ENCODE results near the gene DUSP10. TPM values are rescaled to one million over a fixed set of nuclear protein-coding genes. Genes with fewer than 3 reads are reported as not detected.

Gene DUSP10
- total RNA-seq, 2 experiments from 2014 or later, result 2.6 to 4.4 TPM

GRCh38 chr1:221699978-221700519, 41.8 kb downstream of the DUSP10 start:
- POLR2A ChIA-PET, result interaction anchor here (1.3 kb wide), 1 partner anchor 12 kb away, joined by 3 read pairs; no protein-coding TSS in a partner anchor
- no peak for DNase-seq (ENCODE audit: low spot score)
- Histone ChIP-seq H4K20me1 (ENCODE audit: insufficient read depth, low read length) (no peaks in the 10 kb centered on the region), H3K79me2 (ENCODE audit: insufficient read depth, low read depth, low read length) (no peaks in the 10 kb centered on the region), H3K4me2 (ENCODE audit: low read length) (no peak overlapping the region), H3K4me1 (ENCODE audit: insufficient read depth, low read length, poor library complexity, severe bottlenecking) (no peaks in the 10 kb centered on the region), H3K9me2 (ENCODE audit: insufficient read depth, low read length) (no peaks in the 10 kb centered on the region), H3K9me3 (ENCODE audit: low read length) (no peaks in the 10 kb centered on the region), H3K4me3 (ENCODE audit: low read depth, low read length, poor library complexity, severe bottlenecking) (no peak overlapping the region), H3K36me3 (ENCODE audit: insufficient read depth, low read length) (no peaks in the 10 kb centered on the region), H2AFZ (ENCODE audit: low read length) (no peak overlapping the region), H3K27ac (ENCODE audit: low read depth, low read length, poor library complexity, severe bottlenecking) (no peak overlapping the region)
- no TSS peak for BruUV-seq (replicated peaks)
- TF ChIP-seq EZH2phosphoT487 (IDR thresholded peaks at IDR 0.05; ENCODE audit: borderline replicate concordance, low read depth, low read length), result no peak
- TF ChIP-seq, protein P1, sequence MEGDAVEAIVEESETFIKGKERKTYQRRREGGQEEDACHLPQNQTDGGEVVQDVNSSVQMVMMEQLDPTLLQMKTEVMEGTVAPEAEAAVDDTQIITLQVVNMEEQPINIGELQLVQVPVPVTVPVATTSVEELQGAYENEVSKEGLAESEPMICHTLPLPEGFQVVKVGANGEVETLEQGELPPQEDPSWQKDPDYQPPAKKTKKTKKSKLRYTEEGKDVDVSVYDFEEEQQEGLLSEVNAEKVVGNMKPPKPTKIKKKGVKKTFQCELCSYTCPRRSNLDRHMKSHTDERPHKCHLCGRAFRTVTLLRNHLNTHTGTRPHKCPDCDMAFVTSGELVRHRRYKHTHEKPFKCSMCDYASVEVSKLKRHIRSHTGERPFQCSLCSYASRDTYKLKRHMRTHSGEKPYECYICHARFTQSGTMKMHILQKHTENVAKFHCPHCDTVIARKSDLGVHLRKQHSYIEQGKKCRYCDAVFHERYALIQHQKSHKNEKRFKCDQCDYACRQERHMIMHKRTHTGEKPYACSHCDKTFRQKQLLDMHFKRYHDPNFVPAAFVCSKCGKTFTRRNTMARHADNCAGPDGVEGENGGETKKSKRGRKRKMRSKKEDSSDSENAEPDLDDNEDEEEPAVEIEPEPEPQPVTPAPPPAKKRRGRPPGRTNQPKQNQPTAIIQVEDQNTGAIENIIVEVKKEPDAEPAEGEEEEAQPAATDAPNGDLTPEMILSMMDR (conservative IDR thresholded peaks at IDR 0.05; ENCODE audit: low read length), result no peak
- intact Hi-C loops (cut with micrococcal nuclease; ENCODE audit: unreplicated experiment), result no loop called here
- CTCF ChIA-PET (ENCODE audit: unreplicated experiment), result no interaction called here

- Histone ChIP-seq H3K36me3 (ENCODE audit: insufficient read depth, low read length) (no peaks in the 10 kb centered on the region), H3K4me2 (ENCODE audit: low read length) (no peak overlapping the region), H3K9me2 (ENCODE audit: insufficient read depth, low read length) (no peaks in the 10 kb centered on the region), H3K27ac (ENCODE audit: low read depth, low read length, poor library complexity, severe bottlenecking) (no peak overlapping the region), H4K20me1 (ENCODE audit: insufficient read depth, low read length) (no peaks in the 10 kb centered on the region), H3K4me3 (ENCODE audit: low read depth, low read length, poor library complexity, severe bottlenecking) (no peak overlapping the region), H3K9me3 (ENCODE audit: low read length) (no peaks in the 10 kb centered on the region), H3K79me2 (ENCODE audit: insufficient read depth, low read depth, low read length) (no peaks in the 10 kb centered on the region), H3K4me1 (ENCODE audit: insufficient read depth, low read length, poor library complexity, severe bottlenecking) (no peaks in the 10 kb centered on the region), H2AFZ (ENCODE audit: low read length) (no peak overlapping the region)
- no peak for TF ChIP-seq EZH2phosphoT487 (IDR thresholded peaks at IDR 0.05; ENCODE audit: borderline replicate concordance, low read depth, low read length)
- TF ChIP-seq, protein P1 (conservative IDR thresholded peaks at IDR 0.05; ENCODE audit: low read length), result no peak
- intact Hi-C loops (cut with micrococcal nuclease; ENCODE audit: unreplicated experiment), result no loop called here
- BruUV-seq (replicated peaks), result no TSS peak
- ChIA-PET POLR2A (interaction anchor here (1.2 to 1.3 kb wide), 2 partner anchors 9 to 13 kb away, joined by 3 read pairs; no protein-coding TSS in a partner anchor), CTCF (ENCODE audit: unreplicated experiment) (no interaction called here)
- no peak for DNase-seq (ENCODE audit: low spot score)
These were observed 42.3 kb downstream of the DUSP10 start for GRCh38 chr1:221699577-221699976.

- TF ChIP-seq EZH2phosphoT487 (IDR thresholded peaks at IDR 0.05; ENCODE audit: borderline replicate concordance, low read depth, low read length), result no peak
- TF ChIP-seq, protein P1 (conservative IDR thresholded peaks at IDR 0.05; ENCODE audit: low read length), result no peak
- intact Hi-C loops (cut with micrococcal nuclease; ENCODE audit: unreplicated experiment), result no loop called here
- no peaks in the 10 kb centered on the region for H3K79me2 ChIP-seq (ENCODE audit: insufficient read depth, low read depth, low read length)
- H3K9me3 ChIP-seq (ENCODE audit: low read length), result no peaks in the 10 kb centered on the region
- H3K27ac ChIP-seq (ENCODE audit: low read depth, low read length, poor library complexity, severe bottlenecking), result no peak overlapping the region
- DNase-seq (ENCODE audit: low spot score), result no peak
- no peaks in the 10 kb centered on the region for H3K36me3 ChIP-seq (ENCODE audit: insufficient read depth, low read length)
- ChIA-PET CTCF (ENCODE audit: unreplicated experiment) (no interaction called here), POLR2A (interaction anchor here (1.2 kb wide), 1 partner anchor 8 kb away, joined by 3 read pairs; no protein-coding TSS in a partner anchor)
- no TSS peak for BruUV-seq (replicated peaks)
- no peak overlapping the region for H3K4me3 ChIP-seq (ENCODE audit: low read depth, low read length, poor library complexity, severe bottlenecking)
- no peaks in the 10 kb centered on the region for H4K20me1 ChIP-seq (ENCODE audit: insufficient read depth, low read length)
- no peaks in the 10 kb centered on the region for H3K4me1 ChIP-seq (ENCODE audit: insufficient read depth, low read length, poor library complexity, severe bottlenecking)
- no peak overlapping the region for H3K4me2 ChIP-seq (ENCODE audit: low read length)
- no peaks in the 10 kb centered on the region for H3K9me2 ChIP-seq (ENCODE audit: insufficient read depth, low read length)
- H2AFZ ChIP-seq (ENCODE audit: low read length), result no peak overlapping the region
These were observed 43.1 kb downstream of the DUSP10 start for GRCh38 chr1:221698579-221699349.

Measured in OCI-LY7 (cell line).